SK-N-MC (cell line): ENCODE data around the gene GRIK4.

Experiments used
- EZH2 ChIP-seq: fragments of 200-600 bp; sonication (generic); IDR thresholded peaks from one replicate; pipeline ENCODE4 v1.6.1; 2017; ENCODE audit warnings: antibody characterized with exemption
- POLR2AphosphoS5 ChIP-seq: IDR thresholded peaks from 2 replicates; pipeline ENCODE4 v1.6.1; 2012; ENCODE audit warnings: mild to moderate bottlenecking, low read depth, low read length, borderline replicate concordance

DNA sequence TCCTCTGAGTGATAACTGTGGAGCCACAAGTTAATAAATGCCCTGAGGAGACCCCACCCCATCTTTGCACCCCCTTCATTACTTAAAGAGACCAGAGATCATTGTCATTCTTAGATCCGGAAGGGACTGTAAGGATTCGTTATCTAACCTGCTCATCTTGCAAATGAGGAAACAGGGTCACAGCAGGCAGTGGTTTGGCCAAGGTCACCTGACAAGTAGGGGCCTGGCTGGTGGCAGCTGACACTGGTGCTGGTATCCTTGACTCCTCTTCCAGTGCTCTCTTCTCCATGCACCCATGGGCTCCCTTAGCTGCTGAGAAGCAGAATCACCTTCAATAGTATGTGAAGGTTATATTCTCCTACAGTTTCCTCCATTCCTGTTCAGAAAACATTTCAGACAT is 151.6 kb downstream of the GRIK4 start:
- TF ChIP-seq EZH2 (no peak), POLR2AphosphoS5 (no peak)
